T-helper 17 cell (primary cell): ENCODE measurements around the gene LIG3. TPM values are rescaled to one million over a fixed set of nuclear protein-coding genes. Genes with fewer than 3 reads are reported as not detected.
A peak's percentile ranks its signal among the peaks of the same experiment; 100 is the strongest.

Source experiments
- ATAC-seq: fragments of 150-1000 bp; cut with Tn5 transposase; 2 replicates; pipeline ENCODE4 v1.10.0; 2021; ENCODE audit warnings: mild to moderate bottlenecking, moderate library complexity
- DNase-seq, 3 donors: peaks; one replicate each; pipeline versions ENCODE4 v3.0.0 to v3.0.0-alpha.2; 2020 to 2021
- H3K9me3 ChIP-seq: one replicate; pipeline ENCODE4 v1.7.0; 2013; ENCODE audit warnings: low read length, mild to moderate bottlenecking; ENCODE audit not compliant: control insufficient read depth, poor library complexity, severe bottlenecking
- H3K27ac Mint-ChIP-seq: one replicate; pipeline ENCODE4 v1.8.0; 2022; ENCODE audit warnings: mild to moderate bottlenecking, moderate library complexity, mixed read lengths
- H3K27me3 Mint-ChIP-seq: one replicate; pipeline ENCODE4 v1.8.0; 2022; ENCODE audit warnings: mixed read lengths
- H3K36me3 Mint-ChIP-seq: one replicate; pipeline ENCODE4 v1.8.0; 2022; ENCODE audit warnings: low read depth, mixed read lengths
- H3K4me1 Mint-ChIP-seq: one replicate; pipeline ENCODE4 v1.8.0; 2022; ENCODE audit warnings: mild to moderate bottlenecking, mixed read lengths
- H3K4me3 Mint-ChIP-seq: one replicate; pipeline ENCODE4 v1.8.0; 2022; ENCODE audit warnings: mild to moderate bottlenecking, moderate library complexity, mixed read lengths
- total RNA-seq, 4 donors: library from RNA in 2 of 4; stranded (reverse) in 2 of 4; gene quantifications; one replicate each; pipeline ENCODE4 v1.2.3 and lab custom pipeline; 2022 to 2026

The LIG3 gene
- total RNA-seq, 2 donors from 2014 or later, result 43.1 to 48.7 TPM

DNA sequence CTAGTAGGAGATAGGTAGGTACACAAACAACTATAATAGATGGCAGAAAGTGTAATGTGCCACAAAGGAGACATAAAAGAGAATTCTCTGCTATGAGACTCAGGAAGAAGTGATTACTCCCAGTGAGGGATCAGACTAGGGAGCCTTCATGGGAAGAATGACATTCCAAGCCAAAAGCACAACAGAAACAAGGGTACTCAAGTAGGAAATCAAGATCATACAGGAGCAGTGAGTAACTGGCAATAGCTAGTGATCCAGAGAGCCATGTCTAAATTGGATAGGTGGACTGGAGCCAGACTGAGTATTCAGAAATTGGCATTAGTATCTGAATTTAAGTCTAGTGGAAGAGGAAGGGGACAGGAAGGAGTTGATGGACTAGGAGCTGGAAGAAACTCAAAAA is 72.5 kb downstream of the LIG3 start:
- H3K36me3 Mint-ChIP-seq, result peaks cover 12% of the 10 kb centered on the region
- peak overlapping the region; percentile 84 for H3K4me3 Mint-ChIP-seq
- H3K27me3 Mint-ChIP-seq, result no peaks in the 10 kb centered on the region
- peak overlapping the region; percentile 90 for H3K27ac Mint-ChIP-seq
- H3K9me3 ChIP-seq, result no peaks in the 10 kb centered on the region
- ATAC-seq, result no peak
- H3K4me1 Mint-ChIP-seq, result peaks cover 66% of the 10 kb centered on the region
- DNase-seq, result no peak

DNA sequence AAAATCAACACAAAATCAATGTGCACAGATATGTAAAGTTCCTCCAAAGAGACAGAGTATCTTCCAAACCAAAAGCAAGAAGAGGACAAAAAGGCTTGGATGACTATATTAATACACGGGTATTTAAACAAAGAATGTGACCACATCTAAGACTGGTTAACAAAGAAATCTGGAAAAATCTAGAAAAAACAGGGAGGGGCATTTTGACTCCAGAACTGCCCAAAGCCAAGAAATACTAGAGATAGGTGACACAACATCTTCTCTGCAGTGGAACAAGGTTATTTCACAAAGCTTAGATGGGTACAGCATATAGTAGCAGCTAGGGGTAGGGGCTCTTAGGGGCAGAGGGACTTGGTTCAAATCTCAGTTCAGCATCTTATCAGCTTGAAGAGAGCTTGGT is 72.9 kb downstream of the LIG3 start:
- Mint-ChIP-seq H3K27me3 (no peaks in the 10 kb centered on the region), H3K36me3 (peaks cover 12% of the 10 kb centered on the region), H3K27ac (peak overlapping the region; percentile 90), H3K4me3 (peak overlapping the region; percentile 4), H3K4me1 (peaks cover 70% of the 10 kb centered on the region)
- no peak for DNase-seq
- H3K9me3 ChIP-seq, result no peaks in the 10 kb centered on the region
- ATAC-seq, result no peak

DNA sequence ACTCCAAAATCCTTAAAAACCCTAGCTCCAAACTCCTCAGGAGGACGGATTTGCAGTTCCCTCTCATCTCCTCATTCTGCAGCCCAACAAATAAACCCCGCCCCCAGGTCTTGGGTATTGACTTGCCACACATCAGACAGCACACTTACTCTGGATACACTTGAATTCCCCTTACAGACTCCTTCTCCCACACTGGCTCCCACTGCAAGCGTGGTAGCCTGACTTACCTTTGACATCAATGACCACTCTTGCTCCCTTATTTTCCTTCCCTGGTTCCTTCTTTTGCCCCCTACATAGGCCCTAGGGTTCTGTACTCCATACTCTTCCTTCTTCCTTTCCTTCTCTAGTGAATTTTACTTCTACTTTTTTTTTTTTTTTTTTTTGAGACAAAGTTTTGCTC is 75.7 kb downstream of the LIG3 start:
- no peaks in the 10 kb centered on the region for H3K9me3 ChIP-seq
- Mint-ChIP-seq H3K27ac (peak overlapping the region; percentile 90), H3K27me3 (no peaks in the 10 kb centered on the region), H3K36me3 (peaks cover 10% of the 10 kb centered on the region), H3K4me3 (no peak overlapping the region), H3K4me1 (peaks cover 61% of the 10 kb centered on the region)
- no peak for ATAC-seq
- DNase-seq, result no peak

DNA sequence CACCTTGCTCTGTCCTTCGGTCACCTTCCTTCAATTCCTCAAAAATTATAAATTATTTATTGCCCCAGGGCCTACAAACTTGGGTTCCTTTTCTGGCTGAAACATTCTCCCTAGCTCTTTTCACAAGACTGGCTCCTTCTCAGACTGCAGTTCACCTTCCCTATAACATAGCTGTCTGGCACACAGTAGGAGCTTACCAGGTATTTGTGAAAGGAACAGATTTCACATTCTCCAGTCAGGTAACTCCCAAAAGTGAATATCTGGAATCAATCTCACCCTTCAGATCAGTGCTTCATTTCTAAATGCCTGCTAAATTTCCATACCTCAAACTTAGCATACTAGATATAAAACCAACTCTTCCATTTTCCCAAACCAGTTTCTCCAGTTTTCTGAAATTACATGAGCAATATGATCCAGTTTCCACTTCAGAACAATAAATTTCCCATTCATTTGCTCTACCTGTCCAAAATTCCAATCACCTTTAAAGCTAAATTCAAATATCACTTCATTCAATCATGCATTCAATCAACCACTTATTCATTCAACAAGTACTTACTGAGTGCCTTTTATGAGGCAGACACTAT is 77.1 kb downstream of the LIG3 start:
- no peaks in the 10 kb centered on the region for H3K9me3 ChIP-seq
- Mint-ChIP-seq H3K4me1 (peaks cover 53% of the 10 kb centered on the region), H3K36me3 (peaks cover 12% of the 10 kb centered on the region), H3K4me3 (no peak overlapping the region), H3K27ac (peak overlapping the region; percentile 90), H3K27me3 (no peaks in the 10 kb centered on the region)
- ATAC-seq, result no peak
- DNase-seq, result no peak

Other genes with a start within 250 kb of the LIG3 start
- 1 to 10 TPM; 3.5 to 5.1 TPM for gene CCT6B, start 19.1 kb upstream of the LIG3 start, total RNA-seq
- 10 to 100 TPM; 28.0 to 33.3 TPM for gene ZNF830, start 19.0 kb upstream of the LIG3 start, total RNA-seq
- gene RFFL, start 83.2 kb downstream of the LIG3 start, total RNA-seq, result 10 to 100 TPM; 71.0 to 72.1 TPM
- gene RAD51D, start 139.3 kb downstream of the LIG3 start, total RNA-seq, result 10 to 100 TPM in 1 of 2 donors, 1 to 10 TPM in 1; 8.7 to 14.2 TPM
- not detected for gene FNDC8, start 141.1 kb downstream of the LIG3 start, total RNA-seq
- gene NLE1, start 161.8 kb downstream of the LIG3 start, total RNA-seq, result 1 to 10 TPM; 9.5 to 9.6 TPM
- gene UNC45B, start 167.3 kb downstream of the LIG3 start, total RNA-seq, result under 1 TPM; 0.15 to 0.23 TPM
- under 1 TPM in 1 of 2 donors, not detected in 1; 0.32 TPM for gene SLC35G3, start 213.9 kb downstream of the LIG3 start, total RNA-seq